ENCODE data around the gene SPTLC2. TPM values are rescaled to one million over a fixed set of nuclear protein-coding genes. Genes with fewer than 3 reads are reported as not detected.

SPTLC2 gene
- total RNA-seq, 1 donor from 2014 or later = 29.6 TPM

GRCh38 chr14:77616133-77616453 is 344 bp downstream of the SPTLC2 start:
- peak overlapping the region; percentile 93 for H3K4me3 Mint-ChIP-seq (ENCODE audit: low read depth)
- peaks cover 28% of the 10 kb centered on the region for H3K36me3 Mint-ChIP-seq (ENCODE audit: low read depth)
- H3K9me3 Mint-ChIP-seq = no peaks in the 10 kb centered on the region
- no peak for DNase-seq (ENCODE audit: low spot score)
- peaks cover 35% of the 10 kb centered on the region for H3K4me1 Mint-ChIP-seq (ENCODE audit: low read depth)
- H3K27me3 Mint-ChIP-seq (ENCODE audit: low read depth) = no peaks in the 10 kb centered on the region
- intact Hi-C loops (cut with micrococcal nuclease) = loop anchor here (1.0 to 5.0 kb wide), 4 partner anchors 34 to 314 kb away; partner anchors contain the start of genes GSTZ1, POMT2 and VIPAS39
- peak overlapping the region; percentile 92 for H3K27ac Mint-ChIP-seq

- H3K27ac Mint-ChIP-seq = peak overlapping the region; percentile 92
- peaks cover 28% of the 10 kb centered on the region for H3K36me3 Mint-ChIP-seq (ENCODE audit: low read depth)
- H3K4me1 Mint-ChIP-seq (ENCODE audit: low read depth) = peaks cover 35% of the 10 kb centered on the region
- no peaks in the 10 kb centered on the region for H3K27me3 Mint-ChIP-seq (ENCODE audit: low read depth)
- DNase-seq (ENCODE audit: low spot score) = peak; percentile 10
- intact Hi-C loops (cut with micrococcal nuclease) = loop anchor here (1.0 to 5.0 kb wide), 4 partner anchors 33 to 313 kb away; partner anchors contain the start of genes GSTZ1, POMT2 and VIPAS39
- no peaks in the 10 kb centered on the region for H3K9me3 Mint-ChIP-seq
- peak overlapping the region; percentile 93 for H3K4me3 Mint-ChIP-seq (ENCODE audit: low read depth)
Observed at GRCh38 chr14:77615361-77616132, 890 bp downstream of the SPTLC2 start.

DNA sequence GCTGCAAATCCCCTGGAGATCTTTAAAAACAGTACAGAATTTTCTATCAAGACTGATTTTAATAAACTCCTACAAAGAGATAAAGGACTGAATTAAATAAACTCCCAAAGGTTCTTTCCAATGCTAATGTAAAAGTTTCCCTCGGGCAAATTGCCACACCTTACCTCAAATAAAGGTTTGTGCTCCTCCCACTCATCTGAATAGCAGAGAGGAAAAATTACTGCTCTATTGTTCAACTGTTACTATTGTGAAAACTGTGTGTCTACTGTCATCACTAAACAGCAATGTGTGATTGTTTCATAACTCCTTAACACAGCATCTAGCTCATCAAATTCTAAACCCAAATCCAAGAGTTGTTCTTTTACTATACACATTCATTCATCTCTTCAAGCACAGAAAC is 3.2 kb downstream of the SPTLC2 start:
- intact Hi-C loops (cut with micrococcal nuclease) = no loop called here
- H3K36me3 Mint-ChIP-seq (ENCODE audit: low read depth) = peaks cover 28% of the 10 kb centered on the region
- no peaks in the 10 kb centered on the region for H3K27me3 Mint-ChIP-seq (ENCODE audit: low read depth)
- H3K27ac Mint-ChIP-seq = no peak overlapping the region
- no peak for DNase-seq (ENCODE audit: low spot score)
- peaks cover 42% of the 10 kb centered on the region for H3K4me1 Mint-ChIP-seq (ENCODE audit: low read depth)
- H3K4me3 Mint-ChIP-seq (ENCODE audit: low read depth) = peak overlapping the region; percentile 27
- H3K9me3 Mint-ChIP-seq = no peaks in the 10 kb centered on the region

DNA sequence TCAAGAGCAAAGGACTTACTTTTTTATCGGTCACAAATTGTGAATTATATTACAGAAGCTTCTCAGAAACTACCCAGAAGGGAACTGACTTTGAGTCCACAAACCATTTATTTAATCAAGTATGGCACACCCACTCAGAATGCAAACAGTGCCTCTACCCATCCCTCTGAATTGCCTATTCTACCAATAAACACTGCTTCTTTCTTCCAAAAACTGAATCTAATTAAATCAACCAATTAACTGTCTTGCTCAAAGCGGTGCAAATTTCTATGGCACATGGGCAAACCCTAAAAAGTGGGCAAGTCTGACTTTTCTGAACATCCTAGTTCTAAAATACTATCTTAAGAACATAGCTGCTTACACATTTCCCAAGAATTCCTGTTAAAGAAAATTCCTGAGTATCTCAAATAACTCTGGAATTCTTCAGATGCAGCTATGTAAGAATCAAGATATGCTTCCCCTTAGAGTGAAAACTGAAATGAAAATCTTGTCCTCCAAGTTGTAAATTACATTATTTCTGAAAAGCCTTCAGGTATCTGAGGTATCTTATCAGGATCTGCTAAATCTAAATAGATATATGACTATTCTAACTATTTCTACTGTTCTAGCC is 4.3 kb downstream of the SPTLC2 start:
- Mint-ChIP-seq H3K9me3 (no peaks in the 10 kb centered on the region), H3K27ac (no peak overlapping the region), H3K27me3 (ENCODE audit: low read depth) (no peaks in the 10 kb centered on the region), H3K4me3 (ENCODE audit: low read depth) (no peak overlapping the region), H3K4me1 (ENCODE audit: low read depth) (peaks cover 51% of the 10 kb centered on the region), H3K36me3 (ENCODE audit: low read depth) (peaks cover 28% of the 10 kb centered on the region)
- no peak for DNase-seq (ENCODE audit: low spot score)
- intact Hi-C loops (cut with micrococcal nuclease) = no loop called here

GRCh38 chr14:77610553-77610952 is 5.9 kb downstream of the SPTLC2 start:
- Mint-ChIP-seq H3K27ac (no peak overlapping the region), H3K36me3 (ENCODE audit: low read depth) (peaks cover 27% of the 10 kb centered on the region), H3K27me3 (ENCODE audit: low read depth) (no peaks in the 10 kb centered on the region), H3K4me3 (ENCODE audit: low read depth) (no peak overlapping the region), H3K4me1 (ENCODE audit: low read depth) (peaks cover 53% of the 10 kb centered on the region), H3K9me3 (no peaks in the 10 kb centered on the region)
- no peak for DNase-seq (ENCODE audit: low spot score)
- intact Hi-C loops (cut with micrococcal nuclease) = no loop called here

DNA sequence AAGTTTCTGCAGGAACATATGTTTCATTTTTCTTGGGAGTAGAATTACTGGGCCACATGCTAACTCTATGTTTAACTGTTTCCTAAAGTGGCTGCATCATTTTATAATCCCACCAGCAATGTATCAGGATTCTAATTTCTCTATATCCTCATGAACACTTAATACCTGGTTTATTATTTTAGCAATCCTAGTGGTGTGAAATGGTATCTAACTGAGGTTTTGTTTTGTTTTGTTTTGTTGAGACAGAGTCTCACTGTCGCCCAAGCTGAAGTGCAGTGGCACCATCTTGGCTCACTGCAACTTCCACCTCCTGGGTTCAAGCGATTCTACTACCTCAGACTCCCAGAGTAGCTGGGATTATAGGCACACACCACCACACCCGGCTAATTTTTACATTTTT is 6.5 kb downstream of the SPTLC2 start:
- Mint-ChIP-seq H3K27ac (no peak overlapping the region), H3K4me1 (ENCODE audit: low read depth) (peaks cover 53% of the 10 kb centered on the region), H3K4me3 (ENCODE audit: low read depth) (no peak overlapping the region), H3K27me3 (ENCODE audit: low read depth) (no peaks in the 10 kb centered on the region), H3K36me3 (ENCODE audit: low read depth) (peaks cover 21% of the 10 kb centered on the region), H3K9me3 (no peaks in the 10 kb centered on the region)
- DNase-seq (ENCODE audit: low spot score) = no peak
- intact Hi-C loops (cut with micrococcal nuclease) = no loop called here

- no peak for DNase-seq (ENCODE audit: low spot score)
- peaks cover 41% of the 10 kb centered on the region for H3K4me1 Mint-ChIP-seq (ENCODE audit: low read depth)
- peak overlapping the region; percentile 35 for H3K4me3 Mint-ChIP-seq (ENCODE audit: low read depth)
- no peaks in the 10 kb centered on the region for H3K27me3 Mint-ChIP-seq (ENCODE audit: low read depth)
- H3K36me3 Mint-ChIP-seq (ENCODE audit: low read depth) = peaks cover 10% of the 10 kb centered on the region
- intact Hi-C loops (cut with micrococcal nuclease) = no loop called here
- peak overlapping the region; percentile 87 for H3K27ac Mint-ChIP-seq
- no peaks in the 10 kb centered on the region for H3K9me3 Mint-ChIP-seq
Observed at GRCh38 chr14:77607741-77608302, 8.6 kb downstream of the SPTLC2 start.

- peaks cover 9% of the 10 kb centered on the region for H3K36me3 Mint-ChIP-seq (ENCODE audit: low read depth)
- no peak overlapping the region for H3K4me3 Mint-ChIP-seq (ENCODE audit: low read depth)
- intact Hi-C loops (cut with micrococcal nuclease) = no loop called here
- no peak overlapping the region for H3K27ac Mint-ChIP-seq
- peaks cover 47% of the 10 kb centered on the region for H3K4me1 Mint-ChIP-seq (ENCODE audit: low read depth)
- no peaks in the 10 kb centered on the region for H3K27me3 Mint-ChIP-seq (ENCODE audit: low read depth)
- DNase-seq (ENCODE audit: low spot score) = no peak
- no peaks in the 10 kb centered on the region for H3K9me3 Mint-ChIP-seq
Observed at GRCh38 chr14:77605392-77605972, 11.0 kb downstream of the SPTLC2 start.

DNA sequence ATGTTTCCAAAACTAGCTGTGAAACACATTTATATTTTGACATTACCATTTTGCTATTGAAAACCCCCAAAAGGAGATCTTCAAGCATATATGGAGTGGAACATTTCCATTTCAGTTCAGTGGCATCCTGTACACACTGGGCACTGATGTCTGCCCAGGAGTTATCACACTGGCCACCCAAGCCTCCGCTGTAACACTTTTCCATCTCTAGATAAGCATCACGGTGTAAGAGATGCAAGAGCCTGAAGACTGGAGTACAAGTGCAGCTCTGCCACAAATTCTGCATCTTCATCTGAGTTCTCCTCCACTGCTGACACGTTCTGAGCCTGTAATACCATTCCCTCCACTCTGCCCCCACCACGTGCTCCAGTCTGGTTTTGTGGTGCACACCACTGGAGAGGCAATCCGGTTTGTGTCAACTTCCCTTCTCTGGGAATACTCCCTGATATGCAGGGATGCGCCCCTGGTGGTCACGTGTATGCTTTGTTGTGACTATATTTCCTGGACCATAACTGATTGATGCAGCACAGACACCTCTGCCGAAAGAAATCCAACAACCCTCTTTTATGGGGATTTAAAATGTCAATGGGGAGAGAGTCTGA is 12.7 kb downstream of the SPTLC2 start:
- no peak overlapping the region for H3K4me3 Mint-ChIP-seq (ENCODE audit: low read depth)
- intact Hi-C loops (cut with micrococcal nuclease) = no loop called here
- no peak for DNase-seq (ENCODE audit: low spot score)
- H3K9me3 Mint-ChIP-seq = no peaks in the 10 kb centered on the region
- no peaks in the 10 kb centered on the region for H3K27me3 Mint-ChIP-seq (ENCODE audit: low read depth)
- peaks cover 56% of the 10 kb centered on the region for H3K4me1 Mint-ChIP-seq (ENCODE audit: low read depth)
- H3K36me3 Mint-ChIP-seq (ENCODE audit: low read depth) = peaks cover 9% of the 10 kb centered on the region
- no peak overlapping the region for H3K27ac Mint-ChIP-seq

DNA sequence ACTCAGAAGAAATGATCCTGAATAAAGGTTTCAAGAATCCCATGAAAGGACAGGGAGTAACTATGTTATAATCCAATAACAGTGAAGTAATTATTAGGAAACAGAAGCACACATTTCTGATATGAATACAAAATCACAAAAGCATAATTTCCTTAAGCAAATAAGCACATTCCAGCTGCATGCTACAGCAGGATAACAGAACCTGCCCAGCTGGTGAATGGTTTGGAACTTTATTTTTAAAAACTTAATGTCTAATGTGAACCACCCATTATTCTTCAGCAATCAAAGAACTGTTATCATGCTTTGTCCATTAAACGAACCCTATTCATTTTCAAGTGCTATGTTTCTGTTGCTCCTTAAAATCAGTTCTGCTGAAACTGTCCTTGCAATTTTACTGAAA is 13.4 kb downstream of the SPTLC2 start:
- Mint-ChIP-seq H3K36me3 (ENCODE audit: low read depth) (peaks cover 9% of the 10 kb centered on the region), H3K27me3 (ENCODE audit: low read depth) (no peaks in the 10 kb centered on the region), H3K4me1 (ENCODE audit: low read depth) (peaks cover 56% of the 10 kb centered on the region), H3K4me3 (ENCODE audit: low read depth) (no peak overlapping the region), H3K9me3 (no peaks in the 10 kb centered on the region), H3K27ac (no peak overlapping the region)
- intact Hi-C loops (cut with micrococcal nuclease) = no loop called here
- DNase-seq (ENCODE audit: low spot score) = no peak

- intact Hi-C loops (cut with micrococcal nuclease) = no loop called here
- Mint-ChIP-seq H3K27ac (no peak overlapping the region), H3K9me3 (no peaks in the 10 kb centered on the region), H3K27me3 (ENCODE audit: low read depth) (no peaks in the 10 kb centered on the region), H3K4me3 (ENCODE audit: low read depth) (no peak overlapping the region), H3K36me3 (ENCODE audit: low read depth) (peaks cover 12% of the 10 kb centered on the region), H3K4me1 (ENCODE audit: low read depth) (peaks cover 50% of the 10 kb centered on the region)
- DNase-seq (ENCODE audit: low spot score) = no peak
Observed at GRCh38 chr14:77601846-77602619, 14.4 kb downstream of the SPTLC2 start.

DNA sequence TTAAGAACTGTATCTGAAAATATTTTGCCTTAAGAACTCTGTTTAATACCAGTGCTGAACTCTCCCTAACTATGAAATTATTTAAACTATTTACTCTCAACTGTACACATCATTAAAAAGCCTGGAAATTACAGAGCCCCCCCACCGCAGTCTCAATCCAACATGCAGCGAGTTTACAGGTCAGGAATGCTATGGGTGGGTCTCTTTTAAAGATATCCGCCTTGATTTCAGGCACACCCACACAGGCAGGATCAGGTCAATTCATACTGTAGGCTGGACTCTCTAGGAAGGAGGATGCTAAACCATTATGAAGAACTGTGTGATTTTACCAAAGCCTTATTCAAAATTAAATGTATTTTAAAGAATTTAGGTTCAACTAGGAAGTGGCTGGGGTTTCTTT is 16.5 kb downstream of the SPTLC2 start:
- peak overlapping the region; percentile 42 for H3K4me3 Mint-ChIP-seq (ENCODE audit: low read depth)
- H3K4me1 Mint-ChIP-seq (ENCODE audit: low read depth) = peaks cover 38% of the 10 kb centered on the region
- intact Hi-C loops (cut with micrococcal nuclease) = no loop called here
- H3K9me3 Mint-ChIP-seq = no peaks in the 10 kb centered on the region
- no peak overlapping the region for H3K27ac Mint-ChIP-seq
- H3K36me3 Mint-ChIP-seq (ENCODE audit: low read depth) = peaks cover 29% of the 10 kb centered on the region
- no peaks in the 10 kb centered on the region for H3K27me3 Mint-ChIP-seq (ENCODE audit: low read depth)
- DNase-seq (ENCODE audit: low spot score) = no peak

All from activated T-helper 2 cell treated with anti-CD3 and anti-CD28 coated beads, Interferon-gamma antibody, Interleukin-2, Interleukin-4, amounts not matched to agents 10 μg/mL and 5 μg/mL and 100 μg/mL, durations not matched to agents 14 hours and 24 hours and 36 hours (primary cell).